SK-N-SH (cell line): ENCODE data around the gene ACSL6. TPM values are rescaled to one million over a fixed set of nuclear protein-coding genes. Genes with fewer than 3 reads are reported as not detected.

Experiments
- CTCF ChIA-PET: fragments of 300-600, 350-600 bp; formaldehyde crosslinking; extraction: SDS; loops from one replicate; lab custom pipeline; 2021; lab: Yijun Ruan, JAX
- POLR2A ChIA-PET: fragments of 350-600 bp; sonication (Branson Sonifier 250); formaldehyde crosslinking; extraction: SDS; loops from one replicate; lab custom pipeline; 2020; ENCODE audit warnings: antibody characterized with exemption, inconsistent platforms; lab: Yijun Ruan, JAX
- DNase-seq: peaks from one replicate; pipeline ENCODE4 v3.0.0; 2012
- H2AFZ ChIP-seq: fragments of 200-600 bp; sonication (generic); 2 replicates; pipeline ENCODE4 v1.8.1; 2016; ENCODE audit warnings: antibody characterized with exemption, mild to moderate bottlenecking, low read depth
- H3F3A ChIP-seq: fragments of 200-600 bp; sonication (generic); replicated peaks from 2 replicates; pipeline ENCODE3; 2016; ENCODE audit warnings: antibody characterized with exemption, mild to moderate bottlenecking; ENCODE audit not compliant: insufficient read depth
- H3K27ac ChIP-seq, 2 experiments: fragments of 200-500 bp in 1 of 2; fragments of 200-600 bp in 1 of 2; sonication (Bioruptor generic) in 1 of 2; sonication (generic), shearing (Covaris generic) in 1 of 2; 2 replicates each; pipeline versions ENCODE4 v1.5.1 to v1.6.1; 2014 to 2016; ENCODE audit warnings: low read depth in 2 of 2, inconsistent platforms in 1 of 2, low read length in 1 of 2, mild to moderate bottlenecking in 1 of 2, mixed read lengths in 1 of 2
- H3K27me3 ChIP-seq: fragments of 200-600 bp; sonication (generic), shearing (Covaris generic); 2 replicates; pipeline ENCODE4 v1.6.1; 2016; ENCODE audit warnings: mixed run types; ENCODE audit not compliant: insufficient read depth
- H3K36me3 ChIP-seq, 2 experiments: fragments of 200-500 bp in 1 of 2; fragments of 200-600 bp in 1 of 2; sonication (Bioruptor generic) in 1 of 2; sonication (generic) in 1 of 2; replicated peaks in 1 of 2; 2 replicates each; pipeline versions ENCODE3 to v1.5.1; 2014 to 2016; ENCODE audit warnings: low read length in 1 of 2, mild to moderate bottlenecking in 1 of 2; ENCODE audit not compliant: insufficient read depth in 2 of 2, control insufficient read depth in 1 of 2
- H3K4me1 ChIP-seq, 2 experiments: fragments of 200-500 bp in 1 of 2; fragments of 200-600 bp in 1 of 2; sonication (Bioruptor generic) in 1 of 2; sonication (generic), shearing (Covaris generic) in 1 of 2; 2 replicates each; pipeline versions ENCODE4 v1.5.1 to v1.6.1; 2014 to 2016; ENCODE audit warnings: low read depth in 1 of 2, low read length in 1 of 2, mixed run types in 1 of 2; ENCODE audit not compliant: insufficient read depth in 2 of 2, control insufficient read depth in 1 of 2
- H3K4me2 ChIP-seq: fragments of 200-600 bp; sonication (generic), shearing (Covaris generic); 2 replicates; pipeline ENCODE4 v1.6.1; 2017; ENCODE audit warnings: mixed run types
- H3K4me3 ChIP-seq, 2 experiments: fragments of 200-500 bp in 1 of 2; fragments of 200-600 bp in 1 of 2; sonication (Bioruptor generic) in 1 of 2; sonication (generic), shearing (Covaris generic) in 1 of 2; 2 replicates each; pipeline versions ENCODE4 v1.5.1 to v1.8.1; 2014 to 2016; ENCODE audit warnings: low read depth in 2 of 2, inconsistent platforms in 1 of 2, low read length in 1 of 2, mild to moderate bottlenecking in 1 of 2, mixed read lengths in 1 of 2, moderate library complexity in 1 of 2
- H3K79me2 ChIP-seq: fragments of 200-600 bp; sonication (generic); 2 replicates; pipeline ENCODE4 v1.8.1; 2017; ENCODE audit warnings: mild to moderate bottlenecking; ENCODE audit not compliant: insufficient read depth
- H3K9ac ChIP-seq: fragments of 200-600 bp; sonication (generic); 2 replicates; pipeline ENCODE4 v1.6.1; 2017; ENCODE audit warnings: mixed run types
- H3K9me2 ChIP-seq: fragments of 200-600 bp; sonication (generic); 2 replicates; pipeline ENCODE4 v1.6.1; 2017; ENCODE audit warnings: mixed run types
- H3K9me3 ChIP-seq: fragments of 200-600 bp; sonication (generic); 2 replicates; pipeline ENCODE4 v1.6.1; 2017; ENCODE audit warnings: mixed run types, mild to moderate bottlenecking, moderate library complexity
- H4K20me1 ChIP-seq: fragments of 200-600 bp; sonication (generic); 2 replicates; pipeline ENCODE4 v1.6.1; 2017; ENCODE audit warnings: mild to moderate bottlenecking, mixed run types; ENCODE audit not compliant: insufficient read depth
- CHD2 ChIP-seq: fragments of 150-350 bp; IDR thresholded peaks from 2 replicates; pipeline ENCODE4 v1.6.1; 2018; ENCODE audit warnings: low read length; ENCODE audit not compliant: partially characterized antibody
- EZH2phosphoT487 ChIP-seq: fragments of 200-600 bp; sonication (generic); IDR thresholded peaks from 2 replicates; pipeline ENCODE4 v1.6.1; 2017; ENCODE audit warnings: low read depth, mixed run types, mild to moderate bottlenecking, antibody characterized with exemption, moderate library complexity, borderline replicate concordance
- FOXJ3 ChIP-seq: sonication (generic); formaldehyde crosslinking; IDR thresholded peaks from 2 replicates; pipeline ENCODE4 v1.5.1; 2020; ENCODE audit warnings: mild to moderate bottlenecking, missing genetic modification reagents
- GABPA ChIP-seq: IDR thresholded peaks from 2 replicates; pipeline ENCODE4 v1.4.0; 2012; ENCODE audit warnings: low read depth, mild to moderate bottlenecking
- MAX ChIP-seq: IDR thresholded peaks from 2 replicates; pipeline ENCODE4 v1.4.0; 2012; ENCODE audit warnings: low read depth
- MXI1 ChIP-seq: IDR thresholded peaks from 2 replicates; pipeline ENCODE4 v1.6.1; 2012; ENCODE audit warnings: mild to moderate bottlenecking, low read depth, low read length, improper control_type of control experiment
- NFIC ChIP-seq: IDR thresholded peaks from 2 replicates; pipeline ENCODE4 v1.4.0; 2012; ENCODE audit warnings: borderline replicate concordance
- NRF1 ChIP-seq: IDR thresholded peaks from 2 replicates; pipeline ENCODE4 v1.6.1; 2012; ENCODE audit warnings: low read depth, mild to moderate bottlenecking, low read length
- POLR2AphosphoS5 ChIP-seq: IDR thresholded peaks from 2 replicates; pipeline ENCODE4 v1.6.1; 2012; ENCODE audit warnings: low read depth, low read length
- RAD21 ChIP-seq: IDR thresholded peaks from 2 replicates; pipeline ENCODE4 v1.6.1; 2012; ENCODE audit warnings: mild to moderate bottlenecking, low read length
- RCOR1 ChIP-seq: fragments of 150-350 bp; IDR thresholded peaks from 2 replicates; pipeline ENCODE4 v1.6.1; 2017; ENCODE audit warnings: antibody characterized with exemption, low read length
- RFX5 ChIP-seq: IDR thresholded peaks from 2 replicates; pipeline ENCODE4 v1.6.1; 2012; ENCODE audit warnings: mild to moderate bottlenecking, improper control_type of control experiment, low read length
- RXRA ChIP-seq: IDR thresholded peaks from 2 replicates; pipeline ENCODE4 v1.4.0; 2012; ENCODE audit warnings: low read depth, mild to moderate bottlenecking, borderline replicate concordance
- TCF12 ChIP-seq: IDR thresholded peaks from 2 replicates; pipeline ENCODE4 v1.4.0; 2012
- WGBS: methylation state at CpG from one replicate; pipeline ENCODE4 v1.1.6; 2017; ENCODE audit warnings: low lambda C conversion rate; 5-methylcytosine and 5-hydroxymethylcytosine counted together
- polyA plus RNA-seq, 3 experiments: library from polyadenylated mRNA; depleted of rRNA; stranded (reverse); fragments of >200 nt; gene quantifications; 2 replicates each; pipeline ENCODE4 v1.2.3, GENCODE V29; 2012
- TF ChIP-seq, protein P1 (sequence below): IDR thresholded peaks from 2 replicates; pipeline ENCODE4 v1.4.0; 2012; ENCODE audit warnings: low read depth, borderline replicate concordance
- TF ChIP-seq, protein P2 (sequence below): IDR thresholded peaks from 2 replicates; pipeline ENCODE4; 2012
- TF ChIP-seq, protein P3 (sequence below): IDR thresholded peaks from 2 replicates; pipeline ENCODE4 v1.4.0; 2012; ENCODE audit warnings: low read depth, borderline replicate concordance

Gene ACSL6
- polyA plus RNA-seq, 1 of the 3 experiments (the other 2 are of a cell fraction) = 0.46 TPM

DNA sequence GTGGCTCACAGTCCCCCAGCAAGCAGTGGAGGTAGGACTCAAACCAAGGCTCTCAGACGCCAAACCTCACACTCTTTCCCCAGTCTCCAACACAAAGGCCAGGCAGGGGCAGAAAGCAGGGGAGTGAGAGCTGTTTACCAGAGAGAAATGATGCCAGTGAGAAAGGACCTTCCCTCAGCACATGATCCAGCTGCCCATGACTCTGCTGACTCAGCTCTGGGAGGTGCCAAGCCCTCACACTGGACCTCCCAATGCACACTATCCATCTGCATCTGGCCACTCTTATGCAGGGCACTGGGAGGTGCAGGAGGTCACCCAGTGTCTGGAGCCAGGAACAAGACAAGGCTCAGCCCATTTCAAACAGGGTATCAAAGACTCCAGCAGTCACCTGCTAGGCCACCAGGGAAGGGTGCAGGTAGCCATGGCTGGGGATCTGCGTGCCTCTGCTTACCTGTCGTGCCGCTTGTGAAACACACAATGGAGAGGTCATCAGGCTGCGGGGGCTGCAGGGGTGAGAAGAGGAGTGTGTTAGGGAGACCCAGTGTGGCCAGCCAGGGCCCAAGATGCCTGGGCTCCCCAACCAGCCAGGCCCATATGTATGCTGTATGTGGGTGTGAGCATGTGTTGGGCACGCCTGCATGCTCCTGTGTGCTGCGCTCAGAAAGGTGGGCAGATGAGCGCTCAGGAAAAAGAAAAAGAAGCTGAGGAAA, 26.3 kb downstream of the ACSL6 start:
- Histone ChIP-seq H3K4me2 (no peak overlapping the region), H3K9me3 (no peaks in the 10 kb centered on the region), H2AFZ (no peak overlapping the region), H3K79me2 (no peaks in the 10 kb centered on the region), H3K4me1 (peaks cover 0 to 4% of the 10 kb centered on the region in 2 experiments; a peak in 1 of 4 replicates), H3K9me2 (no peaks in the 10 kb centered on the region), H3F3A (no peaks in the 10 kb centered on the region), H3K27ac (no peak overlapping the region), H4K20me1 (no peaks in the 10 kb centered on the region), H3K36me3 (no peaks in the 10 kb centered on the region), H3K27me3 (no peaks in the 10 kb centered on the region; the same call in 1 of the 2 replicates), H3K9ac (no peak overlapping the region), H3K4me3 (no peak overlapping the region)
- no peak for DNase-seq
- TF ChIP-seq RAD21 = no peak
- TF ChIP-seq RFX5 = no peak
- TF ChIP-seq MAX = no peak
- no peak for TF ChIP-seq NRF1
- TF ChIP-seq MXI1 = no peak
- TF ChIP-seq, protein P1, sequence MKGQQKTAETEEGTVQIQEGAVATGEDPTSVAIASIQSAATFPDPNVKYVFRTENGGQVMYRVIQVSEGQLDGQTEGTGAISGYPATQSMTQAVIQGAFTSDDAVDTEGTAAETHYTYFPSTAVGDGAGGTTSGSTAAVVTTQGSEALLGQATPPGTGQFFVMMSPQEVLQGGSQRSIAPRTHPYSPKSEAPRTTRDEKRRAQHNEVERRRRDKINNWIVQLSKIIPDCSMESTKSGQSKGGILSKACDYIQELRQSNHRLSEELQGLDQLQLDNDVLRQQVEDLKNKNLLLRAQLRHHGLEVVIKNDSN = no peak
- TF ChIP-seq NFIC = no peak
- no peak for TF ChIP-seq RXRA
- TF ChIP-seq, protein P2, sequence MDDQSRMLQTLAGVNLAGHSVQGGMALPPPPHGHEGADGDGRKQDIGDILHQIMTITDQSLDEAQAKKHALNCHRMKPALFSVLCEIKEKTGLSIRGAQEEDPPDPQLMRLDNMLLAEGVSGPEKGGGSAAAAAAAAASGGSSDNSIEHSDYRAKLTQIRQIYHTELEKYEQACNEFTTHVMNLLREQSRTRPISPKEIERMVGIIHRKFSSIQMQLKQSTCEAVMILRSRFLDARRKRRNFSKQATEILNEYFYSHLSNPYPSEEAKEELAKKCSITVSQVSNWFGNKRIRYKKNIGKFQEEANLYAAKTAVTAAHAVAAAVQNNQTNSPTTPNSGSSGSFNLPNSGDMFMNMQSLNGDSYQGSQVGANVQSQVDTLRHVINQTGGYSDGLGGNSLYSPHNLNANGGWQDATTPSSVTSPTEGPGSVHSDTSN = no peak
- TF ChIP-seq POLR2AphosphoS5 = no peak
- TF ChIP-seq RCOR1 = no peak
- TF ChIP-seq GABPA = no peak
- TF ChIP-seq, protein P3, sequence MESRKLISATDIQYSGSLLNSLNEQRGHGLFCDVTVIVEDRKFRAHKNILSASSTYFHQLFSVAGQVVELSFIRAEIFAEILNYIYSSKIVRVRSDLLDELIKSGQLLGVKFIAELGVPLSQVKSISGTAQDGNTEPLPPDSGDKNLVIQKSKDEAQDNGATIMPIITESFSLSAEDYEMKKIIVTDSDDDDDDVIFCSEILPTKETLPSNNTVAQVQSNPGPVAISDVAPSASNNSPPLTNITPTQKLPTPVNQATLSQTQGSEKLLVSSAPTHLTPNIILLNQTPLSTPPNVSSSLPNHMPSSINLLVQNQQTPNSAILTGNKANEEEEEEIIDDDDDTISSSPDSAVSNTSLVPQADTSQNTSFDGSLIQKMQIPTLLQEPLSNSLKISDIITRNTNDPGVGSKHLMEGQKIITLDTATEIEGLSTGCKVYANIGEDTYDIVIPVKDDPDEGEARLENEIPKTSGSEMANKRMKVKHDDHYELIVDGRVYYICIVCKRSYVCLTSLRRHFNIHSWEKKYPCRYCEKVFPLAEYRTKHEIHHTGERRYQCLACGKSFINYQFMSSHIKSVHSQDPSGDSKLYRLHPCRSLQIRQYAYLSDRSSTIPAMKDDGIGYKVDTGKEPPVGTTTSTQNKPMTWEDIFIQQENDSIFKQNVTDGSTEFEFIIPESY = no peak
- no peak for TF ChIP-seq EZH2phosphoT487
- no peak for TF ChIP-seq CHD2
- no peak for TF ChIP-seq TCF12
- TF ChIP-seq FOXJ3 (CRISPR knock-in tag) = no peak
- POLR2A ChIA-PET = no interaction called here
- WGBS = 64% methylated on average over 7 of the region's 8 CpGs
- CTCF ChIA-PET = interaction anchor here (0.6 kb wide), 1 partner anchor 642 kb away, joined by 3 read pairs; no protein-coding TSS in a partner anchor
